H1 (cell line): ENCODE results near the gene PLCZ1. TPM values are rescaled to one million over a fixed set of nuclear protein-coding genes. Genes with fewer than 3 reads are reported as not detected.

ENCODE experiments used
- CTCF ChIA-PET: fragments of 300-600 bp; sonication (Branson Sonifier 250); formaldehyde crosslinking; loops from one replicate; lab custom pipeline; 2021; ENCODE audit not compliant: partially characterized antibody; lab: Charles Lee
- POLR2A ChIA-PET: fragments of 300-600 bp; sonication (Branson Sonifier 250); formaldehyde crosslinking; loops from one replicate; lab custom pipeline; 2021; ENCODE audit warnings: inconsistent platforms; ENCODE audit not compliant: partially characterized antibody; lab: Charles Lee
- DNase-seq, 2 experiments: peaks; one replicate each; pipeline versions ENCODE4 v3.0.0 to v3.0.0-alpha.2; 2010 to 2022; ENCODE audit warnings: low spot score in 2 of 2, low read depth in 1 of 2, mixed read lengths in 1 of 2
- FAIRE-seq: peaks from 2 replicates; lab custom pipeline; 2011; peaks lifted over from hg19 to GRCh38; lab: Jason Lieb, UNC
- H2AFZ ChIP-seq: 2 replicates; pipeline ENCODE4 v1.8.1; 2012; ENCODE audit warnings: low read length, inconsistent platforms
- H2AK5ac ChIP-seq: 2 replicates; pipeline ENCODE4 v1.6.1; 2013; ENCODE audit warnings: low read depth, low read length
- H2BK120ac ChIP-seq: replicated peaks from 2 replicates; pipeline ENCODE3; 2013; ENCODE audit warnings: low read depth, low read length, inconsistent platforms
- H2BK12ac ChIP-seq: 2 replicates; pipeline ENCODE4 v1.6.1; 2013; ENCODE audit warnings: low read depth, low read length
- H2BK15ac ChIP-seq: 2 replicates; pipeline ENCODE4 v1.6.1; 2013; ENCODE audit warnings: low read length
- H2BK20ac ChIP-seq: 2 replicates; pipeline ENCODE4 v1.6.1; 2013; ENCODE audit warnings: low read length
- H2BK5ac ChIP-seq: 2 replicates; pipeline ENCODE4 v1.6.1; 2013; ENCODE audit warnings: low read depth, low read length
- H3K14ac ChIP-seq: 2 replicates; pipeline ENCODE4 v1.6.1; 2013; ENCODE audit warnings: inconsistent platforms; ENCODE audit not compliant: insufficient read length
- H3K18ac ChIP-seq: 2 replicates; pipeline ENCODE4 v1.6.1; 2013; ENCODE audit warnings: low read length; ENCODE audit errors: extremely low read depth
- H3K23ac ChIP-seq: 2 replicates; pipeline ENCODE4 v1.6.1; 2013; ENCODE audit warnings: inconsistent platforms; ENCODE audit not compliant: insufficient read length
- H3K23me2 ChIP-seq: 2 replicates; pipeline ENCODE4 v1.6.1; 2013; ENCODE audit warnings: low read depth, low read length
- H3K27ac ChIP-seq: 2 replicates; pipeline ENCODE4 v1.6.1; 2011; ENCODE audit warnings: low read depth, low read length, inconsistent platforms
- H3K27me3 ChIP-seq, 4 experiments: replicated peaks in 1 of 4; 1 replicate in 1 of 4; 2 replicates in 3 of 4; pipeline versions ENCODE4 v1.6.1 to v1.8.1; 2011 to 2013; ENCODE audit warnings: low read length in 3 of 4, mild to moderate bottlenecking in 3 of 4, inconsistent platforms in 2 of 4, mixed read lengths in 2 of 4, moderate library complexity in 1 of 4; ENCODE audit not compliant: control insufficient read depth in 3 of 4, insufficient read depth in 3 of 4; ENCODE audit errors: extremely low read depth in 1 of 4
- H3K36me3 ChIP-seq, 4 experiments: 2 replicates each; pipeline versions ENCODE4 v1.6.1 to v1.8.1; 2011 to 2013; ENCODE audit warnings: mild to moderate bottlenecking in 4 of 4, low read length in 3 of 4, moderate library complexity in 2 of 4, control low read depth in 1 of 4, inconsistent platforms in 1 of 4; ENCODE audit not compliant: insufficient read depth in 4 of 4, control insufficient read depth in 2 of 4
- H3K4ac ChIP-seq: replicated peaks from 2 replicates; pipeline ENCODE3; 2013; ENCODE audit warnings: low read length, low read depth, mixed read lengths, inconsistent platforms; ENCODE audit not compliant: insufficient read length
- H3K4me1 ChIP-seq, 4 experiments: replicated peaks in 1 of 4; 1 replicate in 1 of 4; 2 replicates in 3 of 4; pipeline versions ENCODE4 v1.6.1 to v1.8.1; 2011 to 2013; ENCODE audit warnings: low read length in 3 of 4, inconsistent platforms in 2 of 4, mixed read lengths in 1 of 4; ENCODE audit not compliant: insufficient read depth in 4 of 4, control insufficient read depth in 3 of 4
- H3K4me2 ChIP-seq, 2 experiments: 2 replicates each; pipeline versions ENCODE4 v1.6.1 to v1.8.1; 2011 to 2013; ENCODE audit warnings: low read depth in 2 of 2, low read length in 2 of 2, control low read depth in 1 of 2, inconsistent platforms in 1 of 2, mild to moderate bottlenecking in 1 of 2; ENCODE audit not compliant: insufficient read depth in 1 of 2
- H3K4me3 ChIP-seq, 4 experiments: fragments of 200-600, 300-600 bp in 1 of 4; sonication (generic), shearing (Covaris generic), sonication (Bioruptor Twin) in 1 of 4; 2 replicates each; pipeline versions ENCODE4 v1.5.1 to v1.8.1; 2011 to 2016; ENCODE audit warnings: low read length in 4 of 4, low read depth in 3 of 4, control low read depth in 2 of 4, inconsistent platforms in 2 of 4, mild to moderate bottlenecking in 2 of 4, mixed read lengths in 1 of 4, moderate library complexity in 1 of 4; ENCODE audit not compliant: insufficient read depth in 2 of 4; ENCODE audit errors: extremely low read depth in 1 of 4
- H3K56ac ChIP-seq: replicated peaks from 2 replicates; pipeline ENCODE3; 2013; ENCODE audit warnings: low read depth, mild to moderate bottlenecking, mixed read lengths, low read length, inconsistent platforms; ENCODE audit not compliant: insufficient read length
- H3K79me1 ChIP-seq: 2 replicates; pipeline ENCODE4 v1.6.1; 2013; ENCODE audit warnings: low read depth, low read length, control low read depth
- H3K79me2 ChIP-seq, 2 experiments: 2 replicates each; pipeline versions ENCODE4 v1.6.1 to v1.8.1; 2012 to 2013; ENCODE audit warnings: low read length in 2 of 2, mild to moderate bottlenecking in 2 of 2, inconsistent platforms in 1 of 2; ENCODE audit not compliant: insufficient read depth in 2 of 2, control insufficient read depth in 1 of 2
- H3K9ac ChIP-seq, 4 experiments: replicated peaks in 1 of 4; 1 replicate in 1 of 4; 2 replicates in 3 of 4; pipeline versions ENCODE4 v1.6.1 to v1.8.1; 2011 to 2013; ENCODE audit warnings: low read depth in 3 of 4, low read length in 3 of 4, control low read depth in 2 of 4, mild to moderate bottlenecking in 2 of 4, moderate library complexity in 2 of 4, inconsistent platforms in 1 of 4; ENCODE audit errors: extremely low read depth in 1 of 4
- H3K9me3 ChIP-seq, 2 experiments: 2 replicates each; pipeline versions ENCODE4 v1.6.1 to v1.8.1; 2012 to 2013; ENCODE audit warnings: mild to moderate bottlenecking in 2 of 2, moderate library complexity in 2 of 2, control low read depth in 1 of 2, inconsistent platforms in 1 of 2, low read depth in 1 of 2, low read length in 1 of 2, mixed read lengths in 1 of 2; ENCODE audit not compliant: insufficient read depth in 2 of 2
- H4K20me1 ChIP-seq, 2 experiments: replicated peaks in 1 of 2; 2 replicates each; pipeline versions ENCODE3 to v1.8.1; 2011 to 2013; ENCODE audit warnings: inconsistent platforms in 2 of 2, low read length in 2 of 2, mild to moderate bottlenecking in 1 of 2; ENCODE audit not compliant: insufficient read depth in 2 of 2, control insufficient read depth in 1 of 2
- H4K5ac ChIP-seq: 2 replicates; pipeline ENCODE4 v1.6.1; 2013; ENCODE audit warnings: low read length, low read depth, mixed read lengths, inconsistent platforms; ENCODE audit not compliant: insufficient read length
- H4K8ac ChIP-seq: 2 replicates; pipeline ENCODE4 v1.8.0; 2013; ENCODE audit warnings: mild to moderate bottlenecking, moderate library complexity, low read length, inconsistent platforms; ENCODE audit not compliant: insufficient read depth; ENCODE audit errors: extremely low read depth
- H4K91ac ChIP-seq: replicated peaks from 2 replicates; pipeline ENCODE3; 2013; ENCODE audit warnings: low read length, mixed read lengths, inconsistent platforms; ENCODE audit not compliant: insufficient read length
- YY1 ChIP-seq: IDR thresholded peaks from 2 replicates; pipeline ENCODE4 v1.6.1; 2011; ENCODE audit warnings: low read depth, mild to moderate bottlenecking, low read length
- WGBS, 2 experiments: shearing (Covaris generic) in 1 of 2; methylation state at CpG; one replicate each; pipeline versions ENCODE4 v1.1.6 to v1.1.7; 2013 to 2015; ENCODE audit warnings: low lambda C conversion rate in 2 of 2, mixed read lengths in 2 of 2, inconsistent platforms in 1 of 2, low coverage in 1 of 2, missing lambda C conversion rate in 1 of 2; ENCODE audit not compliant: insufficient replicate concordance in 2 of 2, insufficient coverage in 1 of 2, insufficient read length in 1 of 2; ENCODE audit errors: extremely low coverage in 1 of 2, missing lambda C conversion rate in 1 of 2; 5-methylcytosine and 5-hydroxymethylcytosine counted together
- polyA plus RNA-seq, 7 experiments: library from polyadenylated mRNA; depleted of rRNA in 3 of 7; stranded (reverse) in 5 of 7; unstranded in 2 of 7; fragments of >200 nt in 5 of 7; fragments of 200-250 nt in 2 of 7; gene quantifications; 1 replicate in 5 of 7; 2 replicates in 1 of 7; 4 replicates in 1 of 7; pipeline versions ENCODE4 v1.2.1 to v1.2.3, GENCODE V29; 2011 to 2013; ENCODE audit warnings: missing spikeins in 2 of 7, mixed read lengths in 2 of 7
- total RNA-seq: library from RNA; stranded (reverse); fragmentation: NEBNext Ultra II Directional; extraction: Animal tissue kit (Norgen Biotek cat#: 25700); gene quantifications from 2 replicates; pipeline ENCODE4 v1.2.1, GENCODE V29; 2021

PLCZ1 gene
- total and polyA plus RNA-seq, 2 of the 8 experiments (the other 6 are each of a cell fraction or from before 2014, with no cell fraction given): not detected

DNA sequence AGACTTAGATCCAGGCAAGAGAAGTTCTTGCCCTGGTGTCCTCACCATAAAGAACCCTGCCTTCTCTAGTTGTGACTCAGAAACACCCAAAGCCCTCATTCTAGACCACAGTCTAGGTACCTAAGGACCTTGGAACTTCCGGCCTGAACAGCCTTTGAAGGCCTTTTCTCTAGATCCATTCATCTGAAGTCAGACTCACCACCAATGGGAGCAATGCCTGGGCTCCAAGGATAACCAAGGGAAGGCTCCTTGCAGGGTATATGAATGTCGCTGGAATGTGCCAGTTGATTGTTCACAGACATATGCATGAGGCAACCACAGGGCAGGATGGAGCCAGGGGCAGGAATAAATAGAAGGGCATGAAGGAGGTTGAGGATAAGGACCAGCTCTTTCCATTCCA, 86.3 kb downstream of the PLCZ1 start:
- Histone ChIP-seq H2BK15ac (no peak overlapping the region), H3K56ac (no peak overlapping the region), H2AK5ac (no peak overlapping the region), H3K9ac (no peak overlapping the region), H3K23ac (no peak overlapping the region), H4K91ac (no peak overlapping the region), H4K20me1 (no peaks in the 10 kb centered on the region), H3K4ac (no peak overlapping the region), H4K5ac (no peak overlapping the region), H2BK12ac (no peak overlapping the region), H2AFZ (no peak overlapping the region), H2BK20ac (no peak overlapping the region), H3K79me1 (no peaks in the 10 kb centered on the region), H2BK120ac (no peak overlapping the region), H3K4me3 (no peak overlapping the region), H2BK5ac (no peak overlapping the region), H3K27ac (no peak overlapping the region), H4K8ac (no peak overlapping the region), H3K27me3 (no peaks in the 10 kb centered on the region), H3K36me3 (no peaks in the 10 kb centered on the region), H3K18ac (no peak overlapping the region), H3K4me2 (no peak overlapping the region), H3K14ac (no peak overlapping the region), H3K9me3 (no peaks in the 10 kb centered on the region), H3K23me2 (no peaks in the 10 kb centered on the region), H3K79me2 (no peaks in the 10 kb centered on the region), H3K4me1 (no peaks in the 10 kb centered on the region)
- ChIA-PET CTCF (interaction anchor here (0.6 kb wide), 1 partner anchor 350 kb away, joined by 4 read pairs; no protein-coding TSS in a partner anchor), POLR2A (no interaction called here)
- 91% methylated on average over 2 of the region's 2 CpGs; no CpG with 5 or more reads in 1 of the 2 experiments for WGBS, 2 experiments
- no peak for TF ChIP-seq YY1
- FAIRE-seq: no peak
- DNase-seq: no peak
